Nephron progenitor cell (in vitro differentiated cells): ENCODE measurements around the gene LTA4H.

Source experiments
- DNase-seq: peaks from one replicate; pipeline ENCODE4 v3.0.0; 2021
- H3K27ac Mint-ChIP-seq: 2 replicates; pipeline ENCODE4 v1.8.0; 2021; ENCODE audit warnings: mild to moderate bottlenecking, moderate library complexity, mixed read lengths
- H3K27me3 Mint-ChIP-seq: 2 replicates; pipeline ENCODE4 v1.8.0; 2021; ENCODE audit warnings: mild to moderate bottlenecking, low read depth, mixed read lengths; ENCODE audit not compliant: poor library complexity
- H3K36me3 Mint-ChIP-seq: 2 replicates; pipeline ENCODE4 v1.8.0; 2021; ENCODE audit warnings: low read depth, mixed read lengths
- H3K4me1 Mint-ChIP-seq: 2 replicates; pipeline ENCODE4 v1.8.0; 2021; ENCODE audit warnings: mixed read lengths
- H3K4me3 Mint-ChIP-seq: 2 replicates; pipeline ENCODE4 v1.8.0; 2021; ENCODE audit warnings: mild to moderate bottlenecking, moderate library complexity, mixed read lengths
- H3K9me3 Mint-ChIP-seq: 2 replicates; pipeline ENCODE4 v1.8.0; 2021; ENCODE audit warnings: mild to moderate bottlenecking, moderate library complexity, mixed read lengths
- TF ChIP-seq, protein P1 (sequence below): fragments of 200-600 bp; sonication (generic); IDR thresholded peaks from 2 replicates; pipeline ENCODE4 v1.5.0; 2021; ENCODE audit warnings: antibody characterized with exemption

The LTA4H gene

DNA sequence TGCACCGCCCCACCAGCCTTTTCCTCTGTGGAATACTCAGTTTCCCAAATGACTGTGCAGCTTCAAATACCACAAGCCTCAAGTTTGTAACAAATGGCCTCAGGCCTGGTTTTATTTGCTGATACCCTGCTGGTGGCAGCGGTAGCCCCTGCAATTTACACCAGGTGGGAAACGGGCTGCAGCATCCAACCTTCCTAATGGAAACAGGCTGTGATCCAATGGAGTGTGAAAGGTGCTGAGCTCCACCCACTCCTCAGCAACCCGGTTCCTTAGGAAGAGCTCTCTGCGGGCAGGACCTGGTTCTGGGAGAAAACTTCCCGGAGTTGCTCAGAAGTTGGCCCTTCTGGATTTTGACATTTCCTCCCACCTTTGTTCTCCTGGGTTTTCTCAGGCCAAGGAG, 41.7 kb upstream of the LTA4H start:
- H3K4me1 Mint-ChIP-seq = peaks cover 17% of the 10 kb centered on the region
- H3K27me3 Mint-ChIP-seq = peaks cover 4% of the 10 kb centered on the region
- no peak overlapping the region for H3K4me3 Mint-ChIP-seq
- no peak overlapping the region for H3K27ac Mint-ChIP-seq
- DNase-seq = no peak
- H3K9me3 Mint-ChIP-seq = no peaks in the 10 kb centered on the region
- H3K36me3 Mint-ChIP-seq = no peaks in the 10 kb centered on the region
- TF ChIP-seq, protein P1, sequence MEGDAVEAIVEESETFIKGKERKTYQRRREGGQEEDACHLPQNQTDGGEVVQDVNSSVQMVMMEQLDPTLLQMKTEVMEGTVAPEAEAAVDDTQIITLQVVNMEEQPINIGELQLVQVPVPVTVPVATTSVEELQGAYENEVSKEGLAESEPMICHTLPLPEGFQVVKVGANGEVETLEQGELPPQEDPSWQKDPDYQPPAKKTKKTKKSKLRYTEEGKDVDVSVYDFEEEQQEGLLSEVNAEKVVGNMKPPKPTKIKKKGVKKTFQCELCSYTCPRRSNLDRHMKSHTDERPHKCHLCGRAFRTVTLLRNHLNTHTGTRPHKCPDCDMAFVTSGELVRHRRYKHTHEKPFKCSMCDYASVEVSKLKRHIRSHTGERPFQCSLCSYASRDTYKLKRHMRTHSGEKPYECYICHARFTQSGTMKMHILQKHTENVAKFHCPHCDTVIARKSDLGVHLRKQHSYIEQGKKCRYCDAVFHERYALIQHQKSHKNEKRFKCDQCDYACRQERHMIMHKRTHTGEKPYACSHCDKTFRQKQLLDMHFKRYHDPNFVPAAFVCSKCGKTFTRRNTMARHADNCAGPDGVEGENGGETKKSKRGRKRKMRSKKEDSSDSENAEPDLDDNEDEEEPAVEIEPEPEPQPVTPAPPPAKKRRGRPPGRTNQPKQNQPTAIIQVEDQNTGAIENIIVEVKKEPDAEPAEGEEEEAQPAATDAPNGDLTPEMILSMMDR = no peak

DNA sequence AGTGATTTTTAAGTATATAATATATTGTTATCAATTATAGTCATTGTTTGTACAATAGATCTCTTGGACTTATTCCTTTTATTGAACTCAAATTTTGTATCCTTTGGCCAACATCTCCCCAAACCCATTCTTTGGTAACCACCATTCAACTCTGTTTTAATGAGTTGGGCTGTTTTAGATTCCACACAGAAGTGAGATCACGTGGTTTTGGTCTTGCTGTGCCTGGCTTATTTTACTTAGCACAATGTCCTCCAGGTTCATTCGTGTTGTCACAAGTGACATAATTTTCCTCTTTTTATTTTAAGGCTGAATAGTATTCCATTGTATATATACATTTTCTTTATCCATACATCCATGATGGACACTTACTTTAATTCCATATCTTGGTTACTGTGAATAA, 40.2 kb upstream of the LTA4H start:
- peaks cover 4% of the 10 kb centered on the region for H3K27me3 Mint-ChIP-seq
- no peaks in the 10 kb centered on the region for H3K36me3 Mint-ChIP-seq
- no peaks in the 10 kb centered on the region for H3K9me3 Mint-ChIP-seq
- H3K27ac Mint-ChIP-seq = no peak overlapping the region
- peaks cover 27% of the 10 kb centered on the region for H3K4me1 Mint-ChIP-seq
- TF ChIP-seq, protein P1 = no peak
- no peak for DNase-seq
- no peak overlapping the region for H3K4me3 Mint-ChIP-seq

GRCh38 chr12:96073346-96074330, 38.3 kb upstream of the LTA4H start:
- no peak for DNase-seq
- peak overlapping the region; percentile 41 for H3K27ac Mint-ChIP-seq

DNA sequence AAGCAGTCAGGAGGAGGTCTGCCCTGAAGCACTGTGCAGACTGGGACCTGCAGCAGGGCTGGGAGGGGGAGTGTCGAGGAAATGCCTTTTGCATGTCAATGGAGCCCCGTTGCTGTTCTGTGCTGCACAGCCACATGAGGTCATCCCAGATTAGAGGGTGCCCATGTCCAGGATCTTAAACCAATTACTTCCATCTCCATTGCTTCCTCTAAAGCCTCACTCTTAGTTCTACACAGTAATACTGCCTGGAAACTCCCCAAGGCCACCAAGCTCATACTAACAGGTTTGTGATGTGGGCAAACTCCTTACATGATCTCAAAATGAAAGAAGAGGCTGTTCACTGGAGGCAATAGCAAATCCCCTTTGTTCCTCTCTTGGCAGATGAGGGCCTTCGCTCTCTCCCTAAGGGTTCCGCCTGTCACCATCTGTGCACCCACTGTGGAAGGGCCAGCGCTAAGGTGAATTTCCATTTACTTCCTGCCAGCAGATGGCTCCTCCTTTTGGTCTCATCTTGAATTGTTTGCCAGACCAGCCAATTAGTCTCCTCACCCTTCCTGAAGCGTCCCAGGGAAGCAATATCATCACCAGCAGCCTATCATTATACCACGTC, 35.4 kb upstream of the LTA4H start:
- TF ChIP-seq, protein P1 = no peak
- no peaks in the 10 kb centered on the region for H3K36me3 Mint-ChIP-seq
- no peak for DNase-seq
- H3K4me1 Mint-ChIP-seq = peaks cover 30% of the 10 kb centered on the region
- no peaks in the 10 kb centered on the region for H3K9me3 Mint-ChIP-seq
- H3K4me3 Mint-ChIP-seq = no peak overlapping the region
- H3K27ac Mint-ChIP-seq = no peak overlapping the region
- peaks cover 4% of the 10 kb centered on the region for H3K27me3 Mint-ChIP-seq

More at GRCh38 chr12:96073346-96074330, 38.3 kb upstream of the LTA4H start:
- TF ChIP-seq, protein P1 = no peak
- no peaks in the 10 kb centered on the region for H3K36me3 Mint-ChIP-seq
- no peak overlapping the region for H3K4me3 Mint-ChIP-seq
- H3K9me3 Mint-ChIP-seq = no peaks in the 10 kb centered on the region
- H3K4me1 Mint-ChIP-seq = peaks cover 30% of the 10 kb centered on the region
- H3K27me3 Mint-ChIP-seq = peaks cover 4% of the 10 kb centered on the region

DNA sequence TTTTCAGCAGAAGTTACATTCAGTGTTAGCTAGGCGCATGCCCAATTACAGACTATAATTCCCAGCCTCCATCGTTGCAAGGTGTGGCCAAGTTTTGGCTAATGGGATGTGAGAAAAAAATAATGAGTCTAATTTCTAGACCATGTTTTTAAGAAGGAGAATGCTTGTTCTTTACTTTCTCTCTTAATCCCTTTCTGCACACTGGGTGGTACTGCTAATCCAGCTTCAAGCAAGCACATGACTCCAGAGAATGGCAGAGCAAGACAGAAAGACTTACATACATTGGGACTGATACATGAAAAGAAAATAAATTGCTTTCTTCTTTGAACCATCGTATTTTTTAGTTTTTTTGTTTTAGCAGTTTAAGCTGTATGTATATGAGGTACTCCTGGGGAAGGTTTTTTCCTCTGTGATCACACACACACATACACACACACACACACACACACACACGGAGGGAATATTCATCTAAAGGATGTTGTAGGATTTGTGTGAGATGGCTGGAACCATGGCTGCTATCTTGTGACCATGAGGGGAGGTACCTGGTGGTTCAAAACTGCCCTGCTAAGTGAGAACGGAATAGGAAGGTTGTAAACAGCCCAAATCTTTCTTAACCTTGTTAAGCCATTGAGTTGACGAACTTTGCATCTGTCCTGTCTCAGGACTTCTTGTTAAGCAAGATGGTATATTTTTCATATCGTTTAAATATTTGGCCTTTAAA, 34.3 kb upstream of the LTA4H start:
- Mint-ChIP-seq H3K27ac (no peak overlapping the region), H3K4me1 (peaks cover 38% of the 10 kb centered on the region), H3K9me3 (no peaks in the 10 kb centered on the region), H3K36me3 (no peaks in the 10 kb centered on the region), H3K4me3 (no peak overlapping the region), H3K27me3 (peaks cover 3% of the 10 kb centered on the region)
- TF ChIP-seq, protein P1 = no peak
- DNase-seq = no peak
